Hepatocyte (in vitro differentiated cells): ENCODE data around the gene NPEPL1. TPM values are rescaled to one million over a fixed set of nuclear protein-coding genes. Genes with fewer than 3 reads are reported as not detected.

Source experiments
- DNase-seq: peaks from one replicate; pipeline ENCODE4 v3.0.0-alpha.2; 2016; ENCODE audit warnings: low spot score
- H2AFZ ChIP-seq: fragments of 200-600 bp; sonication (generic); 2 replicates; pipeline ENCODE4 v1.6.0; 2016; ENCODE audit warnings: antibody characterized with exemption, mild to moderate bottlenecking
- H3K27ac ChIP-seq: fragments of 200-600 bp; sonication (generic); 2 replicates; pipeline ENCODE4 v1.5.1; 2016; ENCODE audit warnings: mild to moderate bottlenecking
- H3K27me3 ChIP-seq: fragments of 200-600 bp; sonication (generic); 2 replicates; pipeline ENCODE4 v1.6.1; 2016
- H3K36me3 ChIP-seq: fragments of 200-600 bp; sonication (generic); replicated peaks from 2 replicates; pipeline ENCODE4 v1.5.1; 2016; ENCODE audit warnings: low read depth; ENCODE audit not compliant: insufficient read depth
- H3K4me1 ChIP-seq: fragments of 200-600 bp; sonication (generic); 2 replicates; pipeline ENCODE4 v1.5.1; 2016; ENCODE audit warnings: mild to moderate bottlenecking, moderate library complexity; ENCODE audit not compliant: insufficient read depth
- H3K4me2 ChIP-seq: fragments of 200-600 bp; sonication (generic); 2 replicates; pipeline ENCODE4 v1.6.0; 2016
- H3K4me3 ChIP-seq: fragments of 200-600 bp; sonication (generic); 2 replicates; pipeline ENCODE4 v1.5.1; 2016; ENCODE audit warnings: mild to moderate bottlenecking
- H3K79me2 ChIP-seq: fragments of 200-600 bp; sonication (generic); 2 replicates; pipeline ENCODE4 v1.6.0; 2017; ENCODE audit warnings: mild to moderate bottlenecking
- H3K9me2 ChIP-seq: fragments of 200-600 bp; sonication (generic); replicated peaks from 2 replicates; pipeline ENCODE4 v1.6.0; 2017; ENCODE audit warnings: mild to moderate bottlenecking; ENCODE audit not compliant: insufficient read depth
- H3K9me3 ChIP-seq: fragments of 200-600 bp; sonication (generic); 2 replicates; pipeline ENCODE4 v1.5.1; 2016; ENCODE audit warnings: low read depth, mild to moderate bottlenecking
- H4K20me1 ChIP-seq: fragments of 200-600 bp; sonication (generic); 2 replicates; pipeline ENCODE4 v1.6.0; 2016; ENCODE audit warnings: mild to moderate bottlenecking; ENCODE audit not compliant: insufficient read depth, poor library complexity, severe bottlenecking
- CTCF ChIP-seq: fragments of 200-600 bp; sonication (generic); IDR thresholded peaks from 2 replicates; pipeline ENCODE4 v1.5.1; 2016; ENCODE audit warnings: antibody characterized with exemption, mild to moderate bottlenecking; ENCODE audit not compliant: poor library complexity
- EZH2 ChIP-seq: fragments of 200-600 bp; sonication (generic); IDR thresholded peaks from 2 replicates; pipeline ENCODE4 v1.6.1; 2016; ENCODE audit warnings: antibody characterized with exemption, mild to moderate bottlenecking, borderline replicate concordance
- EZH2phosphoT487 ChIP-seq: fragments of 200-600 bp; sonication (generic); IDR thresholded peaks from one replicate; pipeline ENCODE4 v1.6.1; 2018; ENCODE audit warnings: antibody characterized with exemption, mild to moderate bottlenecking, low read depth, moderate library complexity; ENCODE audit not compliant: unreplicated experiment, severe bottlenecking
- WGBS: methylation state at CpG from one replicate; pipeline ENCODE4 v1.1.6; 2016; ENCODE audit warnings: low lambda C conversion rate; ENCODE audit errors: missing lambda C conversion rate; 5-methylcytosine and 5-hydroxymethylcytosine counted together
- polyA plus RNA-seq: library from polyadenylated mRNA; unstranded; fragments of >200 nt; fragmentation: Nextera tagmentation; extraction: Ambion mirVana; gene quantifications from 2 replicates; pipeline ENCODE4 v1.2.1, GENCODE V29; 2016
- total RNA-seq: library from RNA; depleted of rRNA; stranded (reverse); fragments of >200 nt; gene quantifications from 2 replicates; pipeline ENCODE4 v1.2.3, GENCODE V29; 2014

The NPEPL1 gene
- total and polyA plus RNA-seq, 2 experiments from 2014 or later: 15.2 to 42.3 TPM

- Histone ChIP-seq H3K36me3 (no peaks in the 10 kb centered on the region), H3K79me2 (no peaks in the 10 kb centered on the region), H3K9me2 (no peaks in the 10 kb centered on the region), H3K4me3 (no peak overlapping the region), H3K9me3 (no peaks in the 10 kb centered on the region), H3K4me1 (no peaks in the 10 kb centered on the region), H2AFZ (no peak overlapping the region), H4K20me1 (no peaks in the 10 kb centered on the region), H3K4me2 (no peak overlapping the region), H3K27ac (no peak overlapping the region), H3K27me3 (no peaks in the 10 kb centered on the region)
- WGBS: 86% methylated on average over 9 of the region's 9 CpGs
- no peak for TF ChIP-seq EZH2phosphoT487
- no peak for TF ChIP-seq CTCF
- no peak for TF ChIP-seq EZH2
- no peak for DNase-seq
Observed at GRCh38 chr20:58709013-58709702, 16.6 kb downstream of the NPEPL1 start.

DNA sequence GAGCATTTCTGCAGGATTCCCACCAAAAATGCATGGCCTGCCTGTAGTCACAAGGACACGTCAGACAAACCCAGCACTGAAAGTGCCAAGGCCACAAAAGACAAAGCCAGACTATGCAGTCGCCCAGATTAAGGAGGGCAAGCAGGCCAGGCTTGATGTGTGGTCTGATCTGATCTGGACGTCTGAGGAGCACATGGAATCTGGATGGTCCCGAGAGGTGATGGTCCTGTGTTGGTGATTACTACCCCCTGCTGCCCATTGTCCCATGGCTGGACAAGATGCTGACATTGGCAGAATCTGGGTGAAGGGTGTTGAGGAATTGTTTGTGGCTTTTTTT is 17.1 kb downstream of the NPEPL1 start:
- H3K36me3 ChIP-seq: no peaks in the 10 kb centered on the region
- H3K4me2 ChIP-seq: no peak overlapping the region
- H4K20me1 ChIP-seq: no peaks in the 10 kb centered on the region
- no peaks in the 10 kb centered on the region for H3K79me2 ChIP-seq
- no peak overlapping the region for H3K4me3 ChIP-seq
- no peak overlapping the region for H3K27ac ChIP-seq
- H3K9me3 ChIP-seq: no peaks in the 10 kb centered on the region
- no peak overlapping the region for H2AFZ ChIP-seq
- TF ChIP-seq EZH2phosphoT487 (no peak), EZH2 (no peak), CTCF (no peak)
- no peaks in the 10 kb centered on the region for H3K9me2 ChIP-seq
- no peaks in the 10 kb centered on the region for H3K27me3 ChIP-seq
- 95% methylated on average over 4 of the region's 4 CpGs for WGBS
- no peaks in the 10 kb centered on the region for H3K4me1 ChIP-seq
- no peak for DNase-seq

DNA sequence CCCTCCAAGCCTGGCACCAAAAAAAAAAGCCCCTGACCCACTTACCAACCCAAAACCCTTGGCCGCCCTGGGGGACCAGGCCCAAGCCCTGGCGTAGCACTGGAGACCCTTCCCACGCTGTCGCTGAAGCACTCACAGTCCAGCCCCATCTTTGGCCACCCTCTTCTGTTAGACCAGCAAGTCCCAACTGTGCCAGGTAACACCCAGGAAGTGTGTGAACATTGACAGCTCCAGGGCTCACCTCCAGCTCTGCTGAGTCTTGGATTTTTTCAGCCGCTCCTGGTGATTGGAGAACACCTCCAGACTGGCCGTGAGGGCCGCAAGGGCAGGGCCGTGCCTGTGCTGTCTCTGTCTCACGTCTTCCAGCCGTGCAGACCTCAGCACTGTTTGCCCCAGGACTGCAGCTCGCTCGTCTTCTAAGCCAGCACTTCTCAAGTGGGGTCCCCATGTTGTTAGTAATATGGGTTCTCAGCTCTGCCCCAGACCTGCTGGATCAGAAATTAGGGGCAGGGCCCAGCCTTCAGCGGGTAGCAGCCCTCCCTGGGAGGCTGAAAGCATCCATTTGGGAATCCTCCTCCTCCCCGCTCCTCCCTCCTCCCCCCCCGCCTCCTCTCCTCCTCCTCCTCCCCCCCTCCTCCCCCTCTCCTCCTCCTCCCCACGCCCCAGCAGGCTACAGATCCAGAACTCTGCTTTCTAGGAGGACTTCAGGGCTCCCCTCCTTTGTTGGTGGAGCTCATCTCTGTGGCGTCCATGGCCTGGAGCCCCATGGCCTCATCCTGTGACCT is 18.1 kb downstream of the NPEPL1 start:
- Histone ChIP-seq H2AFZ (no peak overlapping the region), H3K79me2 (no peaks in the 10 kb centered on the region), H3K4me1 (no peaks in the 10 kb centered on the region), H3K9me2 (no peaks in the 10 kb centered on the region), H4K20me1 (no peaks in the 10 kb centered on the region), H3K9me3 (no peaks in the 10 kb centered on the region), H3K4me2 (no peak overlapping the region), H3K4me3 (no peak overlapping the region), H3K36me3 (no peaks in the 10 kb centered on the region), H3K27me3 (no peaks in the 10 kb centered on the region), H3K27ac (no peak overlapping the region)
- 77% methylated on average over 14 of the region's 17 CpGs for WGBS
- peak; percentile 3 for DNase-seq
- no peak for TF ChIP-seq EZH2phosphoT487
- no peak for TF ChIP-seq CTCF
- TF ChIP-seq EZH2: no peak
